NCI-H146 (cell line): ENCODE results near the gene CNR2.
"Not testable (repeated sequence)": the region's sequence is repeated elsewhere in the genome, so short reads cannot be mapped to it uniquely, and the experiment has no call there.

Experiments
- DNase-seq: peaks from one replicate; lab custom pipeline; 2025; lab: John Stamatoyannopoulos, UW

Gene CNR2

DNA sequence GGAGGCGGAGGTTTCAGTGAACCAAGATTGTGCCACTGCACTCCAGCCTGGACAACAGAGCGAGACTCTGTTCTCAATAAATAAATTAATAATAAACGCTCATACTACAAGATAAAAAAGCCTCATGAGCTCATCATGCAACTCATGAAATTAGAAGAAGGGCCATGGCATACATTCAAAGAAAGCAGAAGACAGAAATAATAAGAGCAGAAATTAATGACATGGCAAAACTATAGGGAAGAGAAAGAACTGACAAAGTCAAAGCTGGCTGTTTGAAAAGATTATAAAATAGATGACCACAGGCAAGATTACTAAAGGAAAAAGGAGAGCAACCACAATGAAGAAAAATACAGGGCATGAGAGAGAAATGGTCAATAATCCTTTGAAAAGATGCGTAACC is 30.4 kb downstream of the CNR2 start:
- no peak for DNase-seq

DNA sequence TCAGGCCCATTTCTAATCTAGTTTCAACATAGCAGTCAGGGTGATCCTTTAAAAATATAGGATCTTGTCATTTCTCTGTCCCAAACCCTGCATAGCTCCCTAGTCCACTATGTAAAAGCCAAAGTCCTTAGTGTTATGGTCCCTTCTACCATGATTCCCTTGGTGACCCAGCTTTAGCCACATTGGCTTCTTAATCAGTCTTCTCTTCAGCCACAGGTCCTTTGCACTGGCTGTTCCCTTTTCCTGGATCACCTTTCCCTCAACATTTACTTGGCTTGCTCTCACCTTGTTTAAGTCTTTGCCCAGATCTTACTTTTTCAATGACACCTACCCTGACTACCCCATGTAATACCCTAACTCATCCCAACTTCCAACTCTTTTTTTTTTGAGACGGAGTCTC is 33.4 kb downstream of the CNR2 start:
- no peak for DNase-seq

DNA sequence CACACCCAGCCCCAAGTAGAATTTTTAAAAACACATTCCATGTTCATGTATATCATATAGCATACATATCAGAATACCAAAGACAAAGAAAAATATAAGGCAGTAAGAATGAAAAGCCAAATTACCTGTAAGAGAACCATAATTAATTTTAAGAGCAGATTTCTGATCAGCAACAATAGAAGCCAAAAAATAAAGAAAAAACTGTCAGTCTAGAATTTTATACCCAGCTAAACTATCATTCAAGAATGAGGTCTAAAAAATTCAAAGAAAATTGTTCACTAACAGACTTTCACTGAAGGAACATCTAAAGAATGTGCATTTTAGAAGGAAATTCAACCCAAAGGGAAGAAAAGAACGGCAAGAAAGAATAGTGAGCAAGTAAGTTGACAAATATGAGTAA is 34.5 kb downstream of the CNR2 start:
- no peak for DNase-seq

DNA sequence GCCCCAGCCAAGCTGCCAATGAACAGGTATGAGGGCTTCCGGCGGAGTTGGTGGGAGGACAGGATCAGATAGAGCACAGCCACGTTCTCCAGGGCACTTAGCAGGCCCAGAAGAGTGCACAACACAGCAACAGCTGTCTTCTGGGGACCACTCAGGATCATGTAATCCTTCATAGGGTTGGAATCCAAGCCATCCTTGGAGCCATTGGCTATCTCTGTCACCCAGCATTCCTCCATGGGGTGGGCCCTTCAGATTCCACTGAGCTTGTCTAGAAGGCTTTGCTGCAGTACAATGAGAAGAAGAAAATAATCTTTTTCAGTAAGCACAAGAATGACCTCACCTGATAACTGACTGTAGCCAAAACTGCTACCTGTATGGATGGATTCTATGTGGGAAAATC is 37.8 kb downstream of the CNR2 start:
- no peak for DNase-seq

DNA sequence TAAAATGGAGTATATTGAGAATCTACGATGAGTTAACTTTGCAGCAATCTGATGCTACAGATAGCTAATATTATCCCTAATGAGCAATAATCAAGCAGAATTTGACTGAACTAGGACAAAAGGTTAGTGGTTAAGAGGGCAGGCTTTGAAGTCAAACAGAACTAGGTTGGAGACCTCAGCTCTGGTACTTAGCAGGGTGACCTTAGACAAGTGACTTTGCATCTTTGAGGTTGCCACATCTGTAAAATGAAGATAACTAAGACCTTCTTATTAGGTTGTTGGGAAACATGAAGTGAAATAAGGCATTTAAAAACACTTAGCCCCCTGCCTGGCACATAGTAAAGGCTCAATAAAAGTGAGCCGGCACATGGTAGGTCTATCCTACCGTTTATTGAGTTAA is 40.7 kb downstream of the CNR2 start:
- no peak for DNase-seq

DNA sequence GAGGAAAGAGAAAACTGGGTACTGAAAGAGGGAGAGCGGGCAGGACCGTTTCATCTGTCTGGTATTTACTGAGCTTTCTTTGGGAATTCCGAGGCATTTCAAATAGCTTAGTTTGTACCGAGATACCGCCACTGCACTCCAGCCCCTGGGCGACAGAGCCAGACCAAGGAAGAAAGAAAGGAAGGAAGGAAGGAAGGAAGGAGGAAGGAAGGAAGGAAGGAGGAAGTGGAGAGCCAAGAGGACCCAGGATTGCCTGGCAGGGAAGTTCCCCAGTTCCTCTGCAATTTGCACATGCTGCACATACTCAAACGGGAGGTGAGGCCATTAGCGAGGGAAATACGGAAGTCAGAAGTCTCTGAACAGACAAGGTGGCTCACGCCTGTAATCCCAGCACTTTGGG is 44.1 kb downstream of the CNR2 start:
- peak; percentile 20 for DNase-seq

DNA sequence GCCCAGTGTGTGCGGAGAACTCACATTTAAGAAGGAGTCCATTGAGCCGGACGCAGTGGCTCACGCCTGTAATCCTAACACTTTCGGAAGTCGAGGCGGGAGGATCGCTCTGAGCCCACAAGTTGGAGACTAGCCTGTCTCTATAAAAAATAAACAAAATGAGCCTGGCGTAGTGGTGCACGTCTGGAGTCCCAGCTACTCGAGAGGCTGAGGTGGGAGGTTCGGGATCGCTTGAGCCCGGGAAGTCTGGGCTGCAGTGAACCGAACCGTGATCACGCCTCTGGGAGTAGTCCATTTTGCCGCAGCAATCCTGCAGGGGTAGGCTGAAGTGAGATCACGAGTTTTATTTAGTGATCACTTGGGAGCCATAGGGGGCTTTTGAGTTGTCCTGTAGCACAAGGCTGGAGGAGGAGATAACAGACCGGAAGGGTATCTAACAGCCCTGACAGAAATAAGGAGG is 44.6 kb downstream of the CNR2 start:
- DNase-seq: peak; percentile 69

DNA sequence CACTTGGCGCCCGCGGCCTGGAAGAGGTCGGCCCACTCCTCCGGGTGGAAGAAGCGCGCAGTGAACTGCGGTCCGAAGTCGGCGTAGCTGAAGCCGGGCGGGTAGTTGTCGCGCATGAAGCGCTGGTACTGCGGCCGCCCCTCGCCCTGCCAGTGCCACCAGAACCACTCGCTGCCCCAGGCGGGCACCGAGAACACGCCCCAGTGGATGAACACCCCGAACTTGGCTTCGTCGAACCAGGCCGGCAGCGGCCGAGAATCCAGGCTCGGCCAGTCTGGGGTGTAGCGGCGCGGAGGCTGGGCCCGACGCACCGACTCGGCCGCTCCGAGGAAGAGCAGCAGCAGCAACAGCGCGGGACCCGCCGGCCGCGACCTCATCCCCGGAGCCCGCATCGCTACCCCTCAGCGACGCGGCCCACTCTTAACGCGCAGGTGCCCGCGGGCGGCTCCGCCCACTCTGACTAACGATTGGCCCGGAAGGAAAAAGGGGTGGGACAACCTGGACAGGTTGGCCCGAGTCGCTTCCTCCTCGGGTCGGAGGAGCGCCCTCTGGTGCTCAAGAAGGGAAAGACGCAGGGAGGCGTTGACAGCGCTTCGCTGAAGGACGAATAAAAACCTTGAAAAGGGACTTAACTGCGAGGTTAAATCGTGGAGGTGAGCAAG is 45.1 kb downstream of the CNR2 start, which contains the start of gene FUCA1:
TSS of gene FUCA1 (minus strand) at position 396 of the 662 bp plus-strand sequence. CDS start at position 392, 4 bp downstream.
- peak; percentile 97 for DNase-seq

DNA sequence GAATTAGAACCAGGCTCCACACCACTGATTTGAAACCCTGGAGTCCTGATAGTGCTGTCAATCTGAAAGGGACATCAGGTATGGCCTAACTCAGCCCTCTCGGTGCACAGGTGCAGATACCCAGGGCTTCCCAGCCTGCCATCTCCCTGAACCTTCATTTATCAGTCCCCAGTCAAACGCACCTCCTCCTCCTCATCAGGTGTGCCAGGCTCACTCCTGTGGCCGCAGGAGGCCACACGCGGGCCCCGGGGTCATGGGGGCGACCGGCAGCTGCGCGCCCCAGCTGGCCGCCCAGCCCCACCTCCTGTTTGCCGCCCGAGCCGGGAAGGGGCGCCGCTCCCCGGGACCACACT is 45.6 kb downstream of the CNR2 start:
- peak; percentile 63 for DNase-seq

DNA sequence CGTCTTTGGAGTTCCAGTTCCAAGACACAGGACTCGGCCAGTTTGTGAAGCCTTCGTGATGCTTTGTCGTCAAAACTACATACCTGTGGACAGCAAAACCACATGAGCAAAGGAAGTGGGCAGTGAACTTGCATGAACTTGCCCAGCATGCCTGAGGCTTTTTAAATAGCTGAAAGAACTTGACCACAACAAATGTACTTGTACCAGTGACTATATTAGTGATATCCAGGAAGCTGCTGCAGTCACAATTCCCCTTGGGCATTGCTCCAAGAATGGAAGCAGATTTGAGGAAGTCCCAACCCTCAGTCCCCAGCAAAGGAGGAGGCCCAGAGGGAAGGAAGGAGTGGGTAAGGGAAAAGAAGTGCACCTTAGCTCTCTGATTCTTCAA is 47.6 kb downstream of the CNR2 start:
- no peak for DNase-seq

DNA sequence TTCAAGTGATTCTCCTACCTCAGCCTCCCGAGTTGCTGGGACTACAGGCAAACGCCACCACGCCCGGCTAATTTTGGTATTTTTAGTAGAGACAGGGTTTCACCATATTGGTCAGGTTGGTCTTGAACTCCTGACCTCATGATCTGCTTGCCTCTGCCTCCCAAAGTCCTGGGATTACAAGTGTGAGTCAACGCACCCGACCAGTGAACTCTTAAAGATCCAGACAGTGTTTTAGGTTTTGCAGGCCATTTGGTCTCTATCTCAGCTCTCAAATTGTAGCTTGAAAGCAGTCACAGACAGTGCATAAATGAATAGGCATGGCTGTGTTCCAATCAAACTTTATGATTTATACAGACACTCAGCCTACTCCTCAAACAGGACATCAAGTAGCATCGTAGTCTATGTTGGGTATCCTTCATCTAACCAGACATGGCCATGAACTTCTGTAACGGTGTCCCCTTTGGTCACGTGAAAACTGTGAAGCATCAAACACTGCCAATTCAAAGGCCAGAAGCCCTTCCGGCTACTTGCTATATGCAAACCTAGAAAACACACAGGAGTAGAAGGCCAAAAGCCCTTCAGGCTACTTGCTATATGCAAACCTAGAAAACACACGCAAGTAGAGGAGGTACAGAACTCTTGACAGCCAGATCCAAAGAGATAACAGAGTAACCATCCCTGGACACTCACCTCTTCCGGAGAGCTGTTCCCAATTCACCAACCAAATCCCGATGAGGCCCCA is 48.2 kb downstream of the CNR2 start:
- DNase-seq: no peak

DNA sequence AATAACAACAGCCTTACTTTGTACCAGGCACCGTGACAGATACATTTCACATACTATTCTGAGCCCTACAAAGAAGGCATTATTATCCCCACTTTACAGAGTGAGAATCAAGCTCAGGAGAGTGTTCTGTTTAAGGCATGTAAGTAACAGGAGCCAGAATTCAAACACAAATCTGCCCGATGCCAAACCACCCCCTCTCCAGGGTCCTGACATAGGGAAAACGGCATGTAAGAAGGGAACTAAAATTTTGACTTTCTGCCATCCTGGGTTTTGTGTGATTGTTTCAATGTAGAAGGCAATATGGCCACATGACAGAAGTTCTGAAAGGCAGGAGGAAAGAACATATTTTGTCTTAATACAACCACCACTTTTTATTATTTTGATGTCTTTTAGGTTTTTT is 50.5 kb downstream of the CNR2 start:
- no peak for DNase-seq

DNA sequence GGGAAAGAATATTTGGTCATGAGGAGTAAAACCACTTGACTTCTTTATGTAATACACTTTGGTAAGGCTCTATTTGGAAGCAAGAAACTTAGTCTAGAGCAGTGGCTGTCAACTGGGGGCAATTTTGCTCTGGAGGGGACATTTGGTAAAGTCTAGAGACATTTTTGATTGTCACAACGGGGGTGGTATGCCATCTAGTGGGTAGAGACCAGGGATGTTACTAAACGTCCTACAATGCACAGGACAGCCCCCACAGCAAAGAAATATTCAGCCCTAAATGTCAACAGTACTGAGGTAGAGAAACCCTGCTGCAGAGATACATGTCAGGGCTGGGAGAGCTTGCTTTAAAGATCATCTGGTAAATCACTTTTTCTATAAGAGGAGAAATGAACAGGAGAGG is 58.6 kb downstream of the CNR2 start:
- no peak for DNase-seq

DNA sequence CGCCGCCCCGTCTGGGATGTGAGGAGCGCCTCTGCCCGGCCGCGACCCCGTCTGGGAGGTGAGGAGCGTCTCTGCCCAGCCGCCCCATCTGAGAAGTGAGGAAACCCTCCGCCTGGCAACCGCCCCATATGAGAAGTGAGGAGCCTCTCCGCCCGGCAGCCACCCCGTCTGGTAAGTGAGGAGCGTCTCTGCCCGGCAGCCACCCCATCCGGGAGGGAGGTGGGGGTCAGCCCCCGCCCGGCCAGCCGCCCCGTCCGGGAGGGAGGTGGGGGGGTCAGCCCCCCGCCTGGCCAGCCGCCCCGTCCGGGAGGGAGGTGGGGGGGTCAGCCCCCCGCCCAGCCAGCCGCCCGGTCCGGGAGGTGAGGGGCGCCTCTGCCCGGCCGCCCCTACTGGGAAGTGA is 60.0 kb downstream of the CNR2 start:
- DNase-seq: not testable (repeated sequence)

DNA sequence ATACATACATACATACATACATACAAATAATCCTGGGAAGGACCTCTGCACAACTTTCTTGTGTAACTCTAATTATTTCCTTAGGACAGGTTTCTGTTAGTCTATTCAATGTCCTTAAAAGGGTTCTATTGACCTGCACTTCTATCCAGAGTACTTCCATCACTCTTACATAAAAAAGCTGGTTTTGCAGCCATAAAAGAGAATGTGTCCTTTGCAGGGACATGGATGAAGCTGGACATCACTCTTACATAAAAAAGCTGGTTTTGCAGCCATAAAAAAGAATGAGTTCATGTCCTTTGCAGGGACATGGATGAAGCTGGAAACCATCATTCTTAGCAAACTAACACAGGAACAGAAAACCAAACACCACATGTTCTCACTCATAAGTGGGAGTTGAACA is 61.8 kb downstream of the CNR2 start:
- not testable (repeated sequence) for DNase-seq

DNA sequence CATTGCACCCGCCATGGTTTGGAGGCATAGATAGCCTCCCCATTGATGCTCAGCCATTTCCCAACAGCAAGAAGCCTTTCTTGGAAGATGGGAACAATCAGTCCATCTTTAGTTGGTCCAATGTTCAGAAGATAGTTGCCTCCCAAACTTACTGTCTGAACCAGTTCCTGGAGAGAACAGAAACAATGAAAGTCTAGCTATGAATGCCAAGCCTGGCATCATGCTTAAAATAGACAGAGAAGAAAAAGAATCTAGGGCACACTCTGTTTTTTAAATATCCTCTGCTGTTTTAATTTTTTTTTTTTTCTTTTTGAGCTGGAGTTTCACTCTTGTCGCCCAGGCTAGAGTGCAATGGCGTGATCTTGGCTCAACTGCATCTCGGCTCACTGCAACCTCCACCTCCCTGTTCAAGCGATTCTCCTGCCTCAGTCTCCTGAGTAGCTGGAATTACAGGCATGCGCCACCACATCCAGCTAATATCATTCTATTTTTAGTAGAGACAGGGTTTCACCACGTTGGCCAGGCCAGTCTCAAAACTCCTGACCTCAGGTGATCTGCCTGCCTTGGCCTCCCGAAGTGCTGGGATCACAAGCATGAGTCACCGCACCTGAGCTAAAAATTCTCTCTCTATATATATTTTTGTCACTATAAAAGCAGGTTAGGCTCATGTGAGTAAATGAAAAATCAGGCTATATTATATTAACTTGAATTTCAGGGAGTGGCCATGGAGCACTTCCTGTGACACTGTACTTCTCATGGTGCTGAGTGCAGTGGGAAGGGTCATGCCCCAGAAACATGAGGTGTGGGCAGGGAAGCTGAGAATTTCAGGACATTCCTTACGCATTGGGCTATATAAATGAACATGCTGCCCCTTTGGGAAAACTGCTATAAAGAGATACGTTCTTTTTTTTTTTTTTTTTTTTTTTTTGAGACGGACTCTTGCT is 64.2 kb downstream of the CNR2 start:
- no peak for DNase-seq

DNA sequence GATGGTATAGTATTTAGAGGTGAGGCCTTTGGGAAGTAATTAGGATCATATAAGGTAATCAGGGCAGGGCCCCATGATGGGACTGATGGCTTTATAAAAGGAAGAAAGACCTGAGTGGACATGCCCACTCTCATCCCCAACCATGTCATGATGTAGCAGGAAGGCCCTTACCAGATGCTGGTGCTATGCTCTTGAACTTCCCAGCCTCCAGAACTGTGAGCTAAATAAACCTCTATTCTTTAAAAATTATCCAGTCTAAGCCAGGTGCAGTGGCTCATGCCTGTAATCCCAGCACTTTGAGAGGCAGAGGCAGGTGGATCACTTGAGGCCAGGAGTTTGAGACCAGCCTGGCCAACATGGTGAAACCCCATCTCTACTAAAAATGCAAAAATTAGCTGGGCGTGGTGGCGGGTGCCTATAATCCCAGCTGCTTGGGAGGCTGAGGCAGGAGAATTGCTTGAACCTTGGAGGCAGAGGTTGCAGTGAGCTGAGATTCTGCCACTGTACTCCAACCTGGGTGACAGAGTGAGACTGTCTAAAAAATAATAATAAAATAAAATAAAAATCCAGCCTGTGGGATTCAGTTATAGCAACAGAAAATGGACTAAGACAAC is 65.6 kb downstream of the CNR2 start:
- DNase-seq: not testable (repeated sequence)

DNA sequence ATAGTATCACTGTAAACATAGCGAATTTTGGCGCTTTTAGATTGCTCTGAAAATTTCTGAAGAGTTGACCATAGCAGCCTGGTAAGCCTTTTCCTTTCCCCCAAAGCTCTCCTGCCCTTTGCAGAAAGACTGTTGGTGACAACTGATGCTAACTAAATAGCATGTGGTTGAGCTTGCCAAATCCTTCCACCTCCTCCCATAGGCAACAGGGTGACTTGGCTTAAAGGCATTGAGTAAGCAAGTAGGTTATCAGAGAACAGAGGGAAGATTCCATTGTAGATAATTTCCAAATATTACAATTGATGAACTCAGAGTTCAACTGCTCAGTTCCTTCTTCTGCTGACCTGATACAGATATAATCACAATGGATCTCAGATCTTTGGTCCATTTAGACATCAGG is 68.0 kb downstream of the CNR2 start:
- DNase-seq: no peak

DNA sequence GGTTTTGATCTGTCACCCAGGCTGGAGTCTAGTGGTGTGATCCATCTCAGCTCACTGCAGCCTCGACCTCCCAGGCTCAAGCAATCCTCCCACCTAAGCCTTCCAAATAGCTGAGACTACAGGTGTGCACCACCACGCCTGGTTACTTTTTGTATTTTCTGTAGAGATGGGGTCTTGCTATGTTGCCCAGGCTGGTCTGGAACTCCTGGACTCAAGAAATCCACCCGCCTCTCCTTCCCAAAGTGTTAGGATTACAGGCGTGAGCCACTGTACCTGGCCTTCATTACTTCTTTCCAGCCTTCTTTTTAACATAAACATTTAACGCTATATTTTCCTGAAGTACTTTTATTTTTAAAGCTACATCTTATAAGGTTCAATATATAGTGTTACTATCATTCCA is 69.5 kb downstream of the CNR2 start:
- DNase-seq: no peak

DNA sequence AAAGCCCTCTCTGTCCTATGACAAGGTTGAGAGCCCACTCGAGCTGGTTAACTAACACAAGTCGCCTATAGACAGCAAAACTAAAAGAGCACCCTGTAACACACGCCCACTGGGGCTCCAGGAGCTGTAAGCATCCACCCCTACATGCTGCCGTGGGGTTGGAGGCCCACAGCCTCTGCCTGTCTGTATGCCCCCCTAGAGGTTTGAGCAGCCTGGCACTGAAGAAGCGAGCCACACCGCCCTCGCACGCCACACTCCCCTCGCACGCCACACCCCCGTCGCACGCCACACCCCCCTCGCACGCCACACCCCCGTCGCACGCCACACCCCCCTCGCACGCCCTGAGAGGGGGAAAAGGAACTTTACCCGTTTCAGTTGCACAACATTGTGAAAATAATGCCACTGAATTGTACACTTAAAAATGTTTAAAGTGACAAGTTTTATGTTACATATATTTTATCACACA is 74.7 kb downstream of the CNR2 start:
- peak; percentile 48 for DNase-seq

DNA sequence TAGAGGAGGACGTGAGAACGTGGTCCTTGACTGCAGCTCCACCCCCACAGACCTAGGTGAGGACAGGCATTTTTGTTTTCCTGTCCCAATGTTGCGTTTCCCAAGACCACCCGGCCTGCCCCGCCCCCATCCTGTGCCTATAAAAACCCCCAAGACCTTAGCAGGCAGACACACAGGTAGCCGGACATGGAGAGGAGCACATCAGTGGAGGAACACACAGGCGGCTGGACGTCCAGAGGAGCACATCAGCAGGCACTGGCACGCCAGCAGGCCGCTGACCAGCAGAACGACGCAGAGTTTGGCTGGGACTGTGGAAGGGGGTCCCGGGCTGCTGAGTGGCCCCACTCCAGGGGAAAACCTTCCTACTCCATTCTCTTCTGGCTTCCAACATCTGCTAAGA is 75.3 kb downstream of the CNR2 start:
- no peak for DNase-seq

DNA sequence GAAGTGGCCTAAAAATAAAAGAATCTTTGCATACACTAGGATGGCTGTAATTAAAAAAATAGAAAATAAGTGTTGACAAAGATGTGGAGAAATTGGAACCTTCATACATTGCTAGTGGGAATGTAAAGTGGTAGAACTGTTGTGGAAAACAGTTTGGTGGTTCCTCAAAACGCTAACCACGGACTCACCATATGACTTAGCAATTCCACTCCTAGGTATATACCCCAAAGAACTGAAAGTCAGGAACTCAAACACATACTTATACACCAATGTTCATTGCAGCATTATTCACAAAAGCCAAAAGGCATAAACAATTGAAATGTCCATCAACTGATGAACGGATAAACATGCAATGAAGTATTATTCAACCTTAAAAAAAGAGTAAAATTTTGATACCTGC is 77.1 kb downstream of the CNR2 start:
- no peak for DNase-seq
